Measurements from ENCODE around the gene ZSCAN4. TPM values are rescaled to one million over a fixed set of nuclear protein-coding genes. Genes with fewer than 3 reads are reported as not detected.
A peak's percentile ranks its signal among the peaks of the same experiment; 100 is the strongest.

The ZSCAN4 gene, protein sequence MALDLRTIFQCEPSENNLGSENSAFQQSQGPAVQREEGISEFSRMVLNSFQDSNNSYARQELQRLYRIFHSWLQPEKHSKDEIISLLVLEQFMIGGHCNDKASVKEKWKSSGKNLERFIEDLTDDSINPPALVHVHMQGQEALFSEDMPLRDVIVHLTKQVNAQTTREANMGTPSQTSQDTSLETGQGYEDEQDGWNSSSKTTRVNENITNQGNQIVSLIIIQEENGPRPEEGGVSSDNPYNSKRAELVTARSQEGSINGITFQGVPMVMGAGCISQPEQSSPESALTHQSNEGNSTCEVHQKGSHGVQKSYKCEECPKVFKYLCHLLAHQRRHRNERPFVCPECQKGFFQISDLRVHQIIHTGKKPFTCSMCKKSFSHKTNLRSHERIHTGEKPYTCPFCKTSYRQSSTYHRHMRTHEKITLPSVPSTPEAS
- total RNA-seq (ENCODE audit: insufficient read depth, low replicate concordance) = not detected

- no peak for DNase-seq (ENCODE audit: low spot score)
Observed at GRCh38 chr19:57668635-57669034, at the start of gene ZSCAN4. Gene ZSCAN4, plus strand, starts transcription at chr19:57668935. Its CDS starts 7,211 bp downstream, at chr19:57676146.

GRCh38 chr19:57620673-57621348, 47.9 kb upstream of the ZSCAN4 start:
- DNase-seq (ENCODE audit: low spot score) = no peak

- no peak for DNase-seq (ENCODE audit: low spot score)
Observed at GRCh38 chr19:57623091-57623490, 45.6 kb upstream of the ZSCAN4 start.

DNA sequence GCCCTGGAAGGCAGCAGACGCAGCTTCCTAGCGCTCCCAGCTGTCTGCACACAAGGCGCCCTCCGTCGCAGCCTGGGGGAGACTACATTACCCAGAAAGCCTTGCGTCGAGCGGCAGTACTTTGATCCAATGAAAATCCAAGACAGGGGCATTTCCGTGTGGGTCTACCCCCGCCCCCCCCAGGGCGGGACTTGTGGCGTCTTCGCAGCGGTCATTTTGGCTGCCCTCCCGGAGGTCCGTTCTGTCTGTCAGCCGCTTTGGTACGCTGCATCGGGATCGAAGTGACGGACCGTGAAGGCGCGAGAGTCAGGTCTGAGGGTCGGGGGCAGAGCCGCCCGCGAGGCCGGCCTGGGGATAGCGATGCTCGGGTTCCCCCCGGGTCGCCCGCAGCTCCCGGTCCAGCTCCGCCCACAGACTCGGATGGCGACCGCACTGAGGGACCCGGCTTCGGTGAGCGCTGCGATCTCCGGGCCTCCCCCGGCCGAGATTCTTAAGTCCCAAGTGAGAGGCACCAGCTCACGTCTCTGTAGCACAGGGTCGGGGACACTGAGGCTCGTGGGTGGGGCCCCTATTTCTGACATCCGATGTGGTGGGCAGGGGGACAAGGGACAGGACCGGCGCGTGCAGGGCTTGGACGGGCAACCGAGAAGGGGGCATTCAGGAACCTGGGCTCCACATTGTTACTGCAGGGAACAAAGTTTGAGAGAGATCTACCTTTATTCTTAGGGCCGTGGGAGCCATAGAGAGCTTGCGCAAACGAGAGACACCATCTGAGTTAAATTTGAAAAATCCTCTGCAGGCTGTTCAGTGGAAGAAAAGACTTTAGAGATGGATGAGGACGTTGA, 35.5 kb upstream of the ZSCAN4 start, which contains the start of gene ZNF211:
TSS of gene ZNF211 (plus strand) at position 182 of the 845 bp plus-strand sequence. CDS start at position 361, 179 bp downstream.
- DNase-seq (ENCODE audit: low spot score) = peak; percentile 98

DNA sequence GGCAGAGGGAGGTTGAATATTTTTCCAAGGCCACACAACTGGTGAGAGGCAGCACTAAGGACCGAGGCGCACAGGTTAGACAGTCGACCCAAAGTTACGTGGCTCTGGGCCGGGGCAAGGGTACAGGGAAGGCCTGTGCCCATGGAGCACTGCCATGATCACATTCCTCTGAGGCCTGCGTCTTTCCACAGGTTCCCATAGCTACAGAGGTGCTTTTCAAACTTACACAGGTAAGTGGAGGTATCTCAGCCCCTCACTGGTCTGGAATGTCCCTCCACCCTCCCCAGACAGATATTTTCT, 35.0 kb upstream of the ZSCAN4 start:
- no peak for DNase-seq (ENCODE audit: low spot score)

DNA sequence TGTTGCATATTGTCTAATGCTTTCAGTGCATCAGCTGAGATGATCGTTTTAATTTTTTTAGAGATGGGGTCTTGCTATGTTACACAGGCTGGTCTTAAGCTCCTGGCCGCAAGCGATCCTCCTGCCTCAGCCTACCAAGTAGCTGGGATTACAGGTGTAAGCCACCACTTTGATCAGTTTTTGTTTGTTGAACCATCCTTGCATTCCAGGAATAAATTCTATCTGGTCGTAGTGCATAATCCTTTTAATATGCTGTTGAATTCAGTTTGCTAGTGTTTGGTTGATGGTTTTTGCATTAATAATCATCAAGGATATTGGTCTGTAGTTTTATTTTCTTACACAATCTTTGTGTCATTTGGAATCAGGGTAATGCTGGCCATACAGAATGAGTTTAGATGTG, 31.4 kb upstream of the ZSCAN4 start:
- DNase-seq (ENCODE audit: low spot score) = no peak

GRCh38 chr19:57641715-57642234, 27.0 kb upstream of the ZSCAN4 start:
- DNase-seq (ENCODE audit: low spot score) = no peak

- DNase-seq (ENCODE audit: low spot score) = peak; percentile 10
Observed at GRCh38 chr19:57642396-57643046, 26.2 kb upstream of the ZSCAN4 start.

DNA sequence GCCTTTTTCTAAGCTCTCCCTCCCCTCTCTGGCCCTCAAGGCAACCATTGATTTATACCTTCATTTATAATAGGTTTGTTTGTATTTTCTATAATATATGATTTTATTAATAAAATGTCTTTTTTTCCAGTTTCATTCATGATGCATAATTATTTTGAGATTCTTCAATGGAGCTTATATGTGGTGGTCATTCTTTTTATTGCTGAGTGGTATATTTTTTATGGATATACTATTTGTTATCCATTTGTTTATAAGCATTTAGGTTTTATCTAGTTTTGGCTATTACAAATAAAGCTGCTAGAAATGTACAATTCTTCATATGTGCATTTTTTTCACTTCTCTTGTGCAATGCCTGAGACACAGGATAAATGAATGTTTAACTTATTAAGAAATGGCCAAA, 25.0 kb upstream of the ZSCAN4 start:
- no peak for DNase-seq (ENCODE audit: low spot score)

- DNase-seq (ENCODE audit: low spot score) = no peak
Observed at GRCh38 chr19:57648331-57649003, 20.3 kb upstream of the ZSCAN4 start.

DNA sequence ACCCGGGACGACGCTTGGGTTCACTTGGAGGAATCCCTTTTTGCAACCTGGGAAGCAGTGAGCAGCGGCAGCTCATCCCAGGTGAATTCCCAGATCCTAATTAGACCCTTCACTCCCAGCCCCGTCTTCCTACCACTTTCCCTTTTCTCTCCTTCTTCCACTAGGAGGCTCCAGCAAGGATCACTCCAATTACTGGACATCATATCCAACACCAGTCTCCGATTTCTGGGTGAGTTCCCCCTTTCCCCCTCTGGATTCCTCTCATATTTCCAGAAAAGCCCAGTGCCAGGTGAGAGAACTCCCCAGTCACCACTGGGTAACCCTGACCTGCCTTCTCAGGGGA, 17.1 kb upstream of the ZSCAN4 start:
- DNase-seq (ENCODE audit: low spot score) = no peak

DNA sequence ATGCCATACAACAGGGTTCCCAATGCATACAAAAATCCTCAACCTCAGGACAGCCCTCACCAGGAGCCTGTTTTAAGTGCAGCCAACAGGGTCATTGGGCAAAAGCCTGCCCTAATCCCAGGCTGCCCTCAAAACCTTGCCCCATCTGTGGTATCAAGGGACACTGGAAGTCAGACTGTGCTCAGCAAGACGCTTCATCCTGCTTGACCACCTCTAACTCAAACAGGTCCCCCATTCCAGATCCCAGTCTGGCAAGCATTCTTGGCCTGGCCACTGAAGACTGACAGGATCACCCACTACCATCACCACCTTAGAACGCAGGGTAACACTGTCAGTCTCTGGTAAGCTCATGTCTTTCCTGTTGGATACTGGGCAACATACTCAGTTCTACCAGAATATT, 15.0 kb upstream of the ZSCAN4 start:
- DNase-seq (ENCODE audit: low spot score) = no peak

DNA sequence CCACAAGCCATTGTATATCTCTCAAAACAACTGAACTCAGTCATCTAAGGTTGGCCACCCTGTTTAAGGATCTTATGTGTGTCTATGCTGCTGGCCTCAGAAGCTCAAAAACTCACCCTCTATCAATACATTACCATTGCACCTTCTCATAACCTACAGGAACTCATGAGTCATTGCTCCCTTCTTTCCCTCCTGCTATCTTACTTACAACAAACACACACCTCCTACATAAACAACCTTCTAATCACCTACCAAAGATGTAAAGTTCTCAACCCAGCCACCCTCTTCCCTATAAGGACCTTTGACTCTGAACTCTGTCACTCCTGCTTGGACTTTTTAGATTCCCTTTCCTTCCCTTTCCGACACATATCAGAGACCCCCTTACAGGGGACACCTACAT, 13.3 kb upstream of the ZSCAN4 start:
- no peak for DNase-seq (ENCODE audit: low spot score)

- DNase-seq (ENCODE audit: low spot score) = no peak
Observed at GRCh38 chr19:57656346-57656745, 12.4 kb upstream of the ZSCAN4 start.

- peak; percentile 72 for DNase-seq (ENCODE audit: low spot score)
Observed at GRCh38 chr19:57664269-57665127, 4.2 kb upstream of the ZSCAN4 start.

DNA sequence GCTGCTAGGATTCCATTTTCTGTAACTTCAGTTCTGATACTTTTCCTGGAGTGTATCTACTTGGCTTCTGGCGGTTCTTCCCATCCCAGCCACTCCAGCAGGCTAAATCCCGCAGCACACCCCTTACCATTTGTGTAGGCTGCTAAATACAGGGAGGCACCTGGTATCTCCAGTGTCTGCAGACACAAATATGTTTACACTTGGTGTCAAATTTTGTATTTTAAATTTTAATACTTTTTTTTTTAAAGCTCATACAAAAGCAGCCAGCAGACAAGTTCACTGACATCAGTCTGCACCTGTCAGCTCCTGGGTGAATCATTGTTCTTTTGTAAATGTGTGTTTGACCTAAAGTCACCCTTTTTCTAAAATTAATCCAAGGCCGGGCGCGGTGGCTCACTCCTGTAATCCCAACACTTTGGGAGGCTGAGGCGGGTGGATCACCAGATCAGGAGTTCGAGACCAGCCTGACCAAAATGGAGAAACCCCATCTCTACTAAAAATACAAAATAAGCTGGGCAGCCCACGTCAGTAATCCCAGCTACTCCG, 3.4 kb upstream of the ZSCAN4 start:
- no peak for DNase-seq (ENCODE audit: low spot score)

- DNase-seq (ENCODE audit: low spot score) = no peak
Observed at GRCh38 chr19:57667228-57667627, 1.5 kb upstream of the ZSCAN4 start.

GRCh38 chr19:57671124-57671895, 2.6 kb downstream of the ZSCAN4 start:
- DNase-seq (ENCODE audit: low spot score) = no peak

DNA sequence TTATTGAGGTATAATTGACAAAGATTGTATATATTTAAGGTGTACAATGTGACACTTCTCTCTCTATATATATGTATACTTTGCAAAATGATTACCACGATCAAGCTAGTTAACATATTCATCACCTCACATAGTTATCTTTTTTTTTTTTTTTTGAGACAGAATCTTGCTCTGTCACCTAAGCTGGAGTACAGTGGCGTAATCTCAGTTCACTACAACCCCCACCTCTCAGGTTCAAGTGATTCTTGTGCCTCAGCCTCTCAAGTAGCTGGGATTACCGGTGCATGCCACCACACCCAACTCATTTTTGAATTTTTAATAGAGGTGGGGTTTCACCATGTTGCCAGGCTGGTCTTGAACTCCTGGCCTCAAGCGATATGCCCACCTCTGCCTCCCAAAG, 3.7 kb downstream of the ZSCAN4 start:
- DNase-seq (ENCODE audit: low spot score) = no peak

All from umbilical cord (tissue), 2 donors.